Endodermal cell (in vitro differentiated cells): ENCODE data around the gene KRTAP19-2. TPM values are rescaled to one million over a fixed set of nuclear protein-coding genes. Genes with fewer than 3 reads are reported as not detected.

Source experiments
- DNase-seq: peaks from one replicate; pipeline ENCODE4 v3.0.0-alpha.2; 2017
- H3K27ac ChIP-seq: 2 replicates; pipeline ENCODE4 v1.5.1; 2013; ENCODE audit warnings: mild to moderate bottlenecking, low read depth, low read length, moderate library complexity
- H3K27me3 ChIP-seq: 2 replicates; pipeline ENCODE4 v1.6.1; 2013; ENCODE audit warnings: mild to moderate bottlenecking, low read length, moderate library complexity; ENCODE audit not compliant: insufficient read depth, control insufficient read depth, poor library complexity, severe bottlenecking
- H3K36me3 ChIP-seq: 2 replicates; pipeline ENCODE4 v1.7.0; 2013; ENCODE audit warnings: mild to moderate bottlenecking, low read length, moderate library complexity; ENCODE audit not compliant: control insufficient read depth, insufficient read depth
- H3K4me1 ChIP-seq: one replicate; pipeline ENCODE4 v1.7.0; 2013; ENCODE audit warnings: low read length; ENCODE audit not compliant: control insufficient read depth, insufficient read depth
- H3K4me3 ChIP-seq: 2 replicates; pipeline ENCODE4 v1.5.1; 2013; ENCODE audit warnings: mild to moderate bottlenecking, low read length, moderate library complexity
- H3K9ac ChIP-seq: 2 replicates; pipeline ENCODE4 v1.6.1; 2013; ENCODE audit warnings: mild to moderate bottlenecking, low read length, moderate library complexity; ENCODE audit not compliant: poor library complexity, severe bottlenecking; ENCODE audit errors: extremely low read depth
- H3K9me3 ChIP-seq: 2 replicates; pipeline ENCODE4 v1.6.1; 2013; ENCODE audit warnings: mild to moderate bottlenecking, low read length, moderate library complexity; ENCODE audit not compliant: control insufficient read depth
- H3K27ac Mint-ChIP-seq: 2 replicates; pipeline ENCODE4 v1.8.0; 2020; ENCODE audit warnings: mixed read lengths
- H3K27me3 Mint-ChIP-seq: 2 replicates; pipeline ENCODE4 v1.8.0; 2021; ENCODE audit warnings: mild to moderate bottlenecking, mixed read lengths; ENCODE audit not compliant: insufficient read depth
- H3K36me3 Mint-ChIP-seq: 2 replicates; pipeline ENCODE4 v1.8.0; 2020; ENCODE audit warnings: low read depth, mixed read lengths
- H3K4me1 Mint-ChIP-seq: 2 replicates; pipeline ENCODE4 v1.8.0; 2020; ENCODE audit warnings: mixed read lengths
- H3K4me3 Mint-ChIP-seq: 2 replicates; pipeline ENCODE4 v1.8.0; 2020; ENCODE audit warnings: mild to moderate bottlenecking, moderate library complexity, mixed read lengths
- H3K9me3 Mint-ChIP-seq: 2 replicates; pipeline ENCODE4 v1.8.0; 2020; ENCODE audit warnings: mild to moderate bottlenecking, mixed read lengths
- WGBS, 2 experiments: methylation state at CpG; one replicate each; pipeline versions ENCODE4 v1.1.5 to v1.1.7; 2013; ENCODE audit warnings: missing lambda C conversion rate in 2 of 2, mixed read lengths in 1 of 2; ENCODE audit not compliant: insufficient coverage in 1 of 2, insufficient read length in 1 of 2; 5-methylcytosine and 5-hydroxymethylcytosine counted together
- total RNA-seq, 2 donors: library from RNA; stranded (reverse); fragmentation: NEBNext Ultra II Directional in 1 of 2; extraction: Animal tissue kit (Norgen Biotek cat#: 25700) in 1 of 2; gene quantifications; 2 replicates in 1 of 2; 3 replicates in 1 of 2; pipeline ENCODE4 v1.2.1, GENCODE V29; 2021
- TF ChIP-seq, protein P1 (sequence below): fragments of 200-600 bp; sonication (generic); conservative IDR thresholded peaks from 2 replicates; pipeline ENCODE4 v1.5.0; 2021; ENCODE audit warnings: antibody characterized with exemption, mild to moderate bottlenecking

KRTAP19-2 gene
- total RNA-seq, 2 donors from 2014 or later = not detected

DNA sequence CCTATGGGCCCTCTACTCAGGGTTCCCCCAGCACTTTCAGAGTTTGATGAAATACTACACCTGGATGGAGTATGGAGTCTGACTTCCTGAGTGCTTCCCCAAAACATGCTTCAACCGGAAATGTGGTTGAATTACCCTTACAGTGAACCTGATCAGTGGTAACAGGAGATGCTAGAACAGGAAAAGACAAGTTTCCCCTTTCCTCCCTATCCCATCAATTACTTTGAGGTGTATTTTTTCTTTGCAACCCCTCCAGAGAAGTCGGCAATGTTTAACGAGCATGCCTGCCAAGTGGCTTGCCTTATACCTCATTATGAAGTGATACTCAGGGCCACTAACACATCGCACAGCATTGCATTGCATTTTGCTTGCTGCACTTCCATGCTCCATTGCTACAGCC, 40.2 kb downstream of the KRTAP19-2 start:
- no peak for DNase-seq
- TF ChIP-seq, protein P1, sequence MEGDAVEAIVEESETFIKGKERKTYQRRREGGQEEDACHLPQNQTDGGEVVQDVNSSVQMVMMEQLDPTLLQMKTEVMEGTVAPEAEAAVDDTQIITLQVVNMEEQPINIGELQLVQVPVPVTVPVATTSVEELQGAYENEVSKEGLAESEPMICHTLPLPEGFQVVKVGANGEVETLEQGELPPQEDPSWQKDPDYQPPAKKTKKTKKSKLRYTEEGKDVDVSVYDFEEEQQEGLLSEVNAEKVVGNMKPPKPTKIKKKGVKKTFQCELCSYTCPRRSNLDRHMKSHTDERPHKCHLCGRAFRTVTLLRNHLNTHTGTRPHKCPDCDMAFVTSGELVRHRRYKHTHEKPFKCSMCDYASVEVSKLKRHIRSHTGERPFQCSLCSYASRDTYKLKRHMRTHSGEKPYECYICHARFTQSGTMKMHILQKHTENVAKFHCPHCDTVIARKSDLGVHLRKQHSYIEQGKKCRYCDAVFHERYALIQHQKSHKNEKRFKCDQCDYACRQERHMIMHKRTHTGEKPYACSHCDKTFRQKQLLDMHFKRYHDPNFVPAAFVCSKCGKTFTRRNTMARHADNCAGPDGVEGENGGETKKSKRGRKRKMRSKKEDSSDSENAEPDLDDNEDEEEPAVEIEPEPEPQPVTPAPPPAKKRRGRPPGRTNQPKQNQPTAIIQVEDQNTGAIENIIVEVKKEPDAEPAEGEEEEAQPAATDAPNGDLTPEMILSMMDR = no peak
- Mint-ChIP-seq H3K27ac (no peak overlapping the region), H3K4me3 (no peak overlapping the region), H3K4me1 (peaks cover 6% of the 10 kb centered on the region), H3K9me3 (no peaks in the 10 kb centered on the region), H3K27me3 (no peaks in the 10 kb centered on the region), H3K36me3 (no peaks in the 10 kb centered on the region)
- H3K27me3 ChIP-seq = no peaks in the 10 kb centered on the region
- no peaks in the 10 kb centered on the region for H3K4me1 ChIP-seq
- H3K36me3 ChIP-seq = no peaks in the 10 kb centered on the region
- H3K4me3 ChIP-seq = no peak overlapping the region
- H3K9ac ChIP-seq = no peak overlapping the region
- no peaks in the 10 kb centered on the region for H3K9me3 ChIP-seq
- no peak overlapping the region for H3K27ac ChIP-seq
- WGBS, 2 experiments = 81 to 82% methylated on average over 4 of the region's 4 CpGs

DNA sequence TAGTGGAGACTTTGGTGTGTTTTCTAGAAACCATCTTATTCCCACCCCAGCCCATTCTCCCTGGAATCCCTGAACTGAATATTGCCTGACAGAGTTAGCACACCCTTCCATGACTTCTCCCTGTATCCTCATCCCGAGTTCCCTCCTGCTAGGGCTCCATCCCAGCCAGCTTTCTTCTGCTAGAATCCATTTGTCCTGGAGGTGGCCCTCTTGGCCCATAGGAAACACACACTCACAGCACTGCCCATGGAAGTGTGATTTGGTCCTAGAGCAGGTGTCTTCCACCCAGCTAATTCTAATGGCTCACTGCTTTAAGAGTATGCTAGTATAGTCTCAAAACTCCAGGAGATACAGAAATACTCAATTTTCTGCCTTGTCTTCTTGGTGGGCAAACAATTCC, 43.0 kb downstream of the KRTAP19-2 start:
- WGBS, 2 experiments = 68% methylated on average over 1 of the region's 1 CpG; no CpG with 5 or more reads in 1 of the 2 experiments
- TF ChIP-seq, protein P1 = peak; percentile 61

DNA sequence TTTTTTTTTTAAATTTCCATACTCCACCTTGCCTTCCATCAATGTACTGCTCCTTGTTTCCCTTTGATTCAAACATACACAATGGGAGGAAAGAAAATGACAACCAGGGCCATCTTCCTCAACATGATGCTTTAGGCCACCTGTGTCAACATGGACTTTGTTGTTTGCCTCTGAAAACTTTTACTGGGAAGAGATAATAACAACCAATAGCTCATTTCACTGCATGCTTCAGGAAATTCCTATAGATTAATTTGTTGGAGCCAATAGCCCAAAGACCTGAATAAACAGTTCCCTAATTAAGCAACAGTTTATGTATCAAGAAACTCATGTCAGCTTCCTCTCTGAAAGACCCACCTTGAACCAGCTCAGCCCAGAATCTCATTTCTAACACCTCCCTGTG, 44.0 kb downstream of the KRTAP19-2 start:
- Histone ChIP-seq H3K27ac (no peak overlapping the region), H3K9me3 (no peaks in the 10 kb centered on the region), H3K36me3 (no peaks in the 10 kb centered on the region), H3K4me3 (no peak overlapping the region), H3K27me3 (no peaks in the 10 kb centered on the region), H3K4me1 (no peaks in the 10 kb centered on the region), H3K9ac (no peak overlapping the region)
- TF ChIP-seq, protein P1 = no peak
- no peaks in the 10 kb centered on the region for H3K9me3 Mint-ChIP-seq
- H3K27ac Mint-ChIP-seq = no peak overlapping the region
- H3K4me1 Mint-ChIP-seq = peaks cover 12% of the 10 kb centered on the region
- DNase-seq = no peak
- H3K4me3 Mint-ChIP-seq = no peak overlapping the region
- H3K27me3 Mint-ChIP-seq = no peaks in the 10 kb centered on the region
- H3K36me3 Mint-ChIP-seq = no peaks in the 10 kb centered on the region

More for the DNA sequence above, 43.0 kb downstream of the KRTAP19-2 start:
- no peak overlapping the region for H3K4me3 ChIP-seq
- Mint-ChIP-seq H3K9me3 (no peaks in the 10 kb centered on the region), H3K4me1 (peaks cover 12% of the 10 kb centered on the region), H3K36me3 (no peaks in the 10 kb centered on the region), H3K27me3 (no peaks in the 10 kb centered on the region), H3K27ac (no peak overlapping the region), H3K4me3 (no peak overlapping the region)
- H3K9me3 ChIP-seq = no peaks in the 10 kb centered on the region
- H3K4me1 ChIP-seq = no peaks in the 10 kb centered on the region
- DNase-seq = peak; percentile 64
- H3K9ac ChIP-seq = no peak overlapping the region
- no peaks in the 10 kb centered on the region for H3K27me3 ChIP-seq
- no peaks in the 10 kb centered on the region for H3K36me3 ChIP-seq
- H3K27ac ChIP-seq = no peak overlapping the region
